Prostate gland (tissue), 2 donors: ENCODE measurements around the gene LRRC4C. TPM values are rescaled to one million over a fixed set of nuclear protein-coding genes. Genes with fewer than 3 reads are reported as not detected.
"Not testable (repeated sequence)": the region's sequence is repeated elsewhere in the genome, so short reads cannot be mapped to it uniquely, and the experiment has no call there.

Source experiments
- DNase-seq: peaks from one replicate; pipeline ENCODE4 v3.0.0-alpha.2; 2019; ENCODE audit warnings: low spot score
- H3K27ac ChIP-seq, 2 donors: fragments of 200-600 bp; sonication (generic); 2 replicates each; pipeline ENCODE4 v1.5.1; 2017 to 2019
- H3K27me3 ChIP-seq: fragments of 200-600 bp; sonication (generic); replicated peaks from 2 replicates; pipeline ENCODE4 v1.5.1; 2019; ENCODE audit not compliant: insufficient read depth
- H3K36me3 ChIP-seq, 2 donors: fragments of 200-600 bp; sonication (generic); 1 replicate in 1 of 2; 2 replicates in 1 of 2; pipeline versions ENCODE4 v1.5.1 to v1.8.1; 2017 to 2019
- H3K4me1 ChIP-seq: fragments of 200-600 bp; sonication (generic); replicated peaks from 2 replicates; pipeline ENCODE4 v1.5.1; 2019
- H3K4me3 ChIP-seq, 2 donors: fragments of 200-600 bp; sonication (generic); 2 replicates each; pipeline ENCODE4 v1.5.1; 2017 to 2019
- H3K9me3 ChIP-seq: fragments of 200-600 bp; sonication (generic); 2 replicates; pipeline ENCODE4 v1.5.1; 2017
- POLR2A ChIP-seq: fragments of 450-650 bp; IDR thresholded peaks from one replicate; pipeline ENCODE4 v1.6.1; 2016; ENCODE audit warnings: antibody characterized with exemption, mild to moderate bottlenecking
- POLR2AphosphoS5 ChIP-seq: sonication (generic); formaldehyde crosslinking; IDR thresholded peaks from one replicate; pipeline ENCODE4 v1.6.1; 2017; ENCODE audit warnings: antibody characterized with exemption
- WGBS: methylation state at CpG from one replicate; pipeline ENCODE4 v1.1.5; 2018; 5-methylcytosine and 5-hydroxymethylcytosine counted together
- intact Hi-C: fragments of 100-400 bp; cut with DNase I; formaldehyde crosslinking; loops from one replicate; pipeline ENCODE4 v1.14.2; 2022
- total RNA-seq, 2 donors: library from RNA; depleted of rRNA; stranded (reverse); fragments of >200 nt; gene quantifications; one replicate each; pipeline ENCODE4 v1.1.0, GENCODE V29; 2016
- TF ChIP-seq, protein P1 (sequence below), 4 experiments: fragments of 200-600 bp in 2 of 4; fragments of 450-650 bp in 2 of 4; sonication (generic) in 2 of 4; IDR thresholded peaks; 1 replicate in 3 of 4; 2 replicates in 1 of 4; pipeline ENCODE4 v1.5.1; 2016 to 2019; ENCODE audit warnings: antibody characterized with exemption in 4 of 4, mild to moderate bottlenecking in 2 of 4, moderate library complexity in 2 of 4

LRRC4C gene
- total RNA-seq, 2 donors from 2014 or later: 0.28 TPM; not detected in 1

DNA sequence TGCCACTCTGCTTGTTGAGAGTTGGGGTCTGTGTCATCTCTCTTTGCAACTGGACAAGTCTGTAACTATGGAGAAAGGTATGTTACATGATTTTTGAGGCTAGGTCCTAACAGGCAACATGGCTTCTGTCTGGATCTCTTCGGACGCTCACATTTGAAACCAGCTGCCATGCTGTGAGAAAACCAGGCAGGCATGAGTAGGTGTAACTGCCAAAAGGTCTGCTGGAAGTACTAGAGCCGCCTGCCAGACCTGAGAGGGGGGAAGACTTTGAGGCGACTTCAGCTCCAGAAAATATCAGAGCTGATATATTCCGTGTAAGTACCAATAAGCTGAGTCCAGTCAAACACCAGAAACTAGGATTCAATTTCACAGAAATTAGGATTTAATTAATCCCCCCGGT is 579.5 kb downstream of the LRRC4C start:
- no peaks in the 10 kb centered on the region for H3K27me3 ChIP-seq
- no peak overlapping the region for H3K4me3 ChIP-seq
- intact Hi-C loops: no loop called here
- no peak for DNase-seq
- H3K36me3 ChIP-seq: no peaks in the 10 kb centered on the region
- 93% methylated on average over 6 of the region's 6 CpGs for WGBS
- H3K4me1 ChIP-seq: no peaks in the 10 kb centered on the region
- no peaks in the 10 kb centered on the region for H3K9me3 ChIP-seq
- no peak for TF ChIP-seq POLR2AphosphoS5
- TF ChIP-seq, protein P1, sequence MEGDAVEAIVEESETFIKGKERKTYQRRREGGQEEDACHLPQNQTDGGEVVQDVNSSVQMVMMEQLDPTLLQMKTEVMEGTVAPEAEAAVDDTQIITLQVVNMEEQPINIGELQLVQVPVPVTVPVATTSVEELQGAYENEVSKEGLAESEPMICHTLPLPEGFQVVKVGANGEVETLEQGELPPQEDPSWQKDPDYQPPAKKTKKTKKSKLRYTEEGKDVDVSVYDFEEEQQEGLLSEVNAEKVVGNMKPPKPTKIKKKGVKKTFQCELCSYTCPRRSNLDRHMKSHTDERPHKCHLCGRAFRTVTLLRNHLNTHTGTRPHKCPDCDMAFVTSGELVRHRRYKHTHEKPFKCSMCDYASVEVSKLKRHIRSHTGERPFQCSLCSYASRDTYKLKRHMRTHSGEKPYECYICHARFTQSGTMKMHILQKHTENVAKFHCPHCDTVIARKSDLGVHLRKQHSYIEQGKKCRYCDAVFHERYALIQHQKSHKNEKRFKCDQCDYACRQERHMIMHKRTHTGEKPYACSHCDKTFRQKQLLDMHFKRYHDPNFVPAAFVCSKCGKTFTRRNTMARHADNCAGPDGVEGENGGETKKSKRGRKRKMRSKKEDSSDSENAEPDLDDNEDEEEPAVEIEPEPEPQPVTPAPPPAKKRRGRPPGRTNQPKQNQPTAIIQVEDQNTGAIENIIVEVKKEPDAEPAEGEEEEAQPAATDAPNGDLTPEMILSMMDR (IDR thresholded peaks at IDR 0.05): no peak
- TF ChIP-seq POLR2A: no peak
- no peak overlapping the region for H3K27ac ChIP-seq

DNA sequence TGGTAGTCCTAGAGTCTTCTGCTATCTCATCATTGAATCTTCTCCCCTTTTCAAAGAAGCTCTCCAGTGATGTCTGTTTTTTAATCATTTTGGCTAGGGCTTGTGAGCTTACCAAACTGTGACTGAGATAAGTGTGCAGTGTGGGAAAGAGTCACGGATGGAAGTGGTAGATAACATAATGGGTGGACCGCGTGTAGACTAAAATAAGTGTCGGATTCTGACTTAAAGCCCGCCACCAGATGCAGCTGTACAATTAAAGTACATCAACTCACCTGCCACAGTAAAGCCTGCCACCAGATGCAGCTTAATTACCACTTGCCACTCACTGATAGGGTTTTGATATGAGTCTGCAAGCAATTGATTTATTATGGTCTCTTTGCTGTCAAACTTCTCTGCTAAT is 581.5 kb downstream of the LRRC4C start:
- 92% methylated on average over 5 of the region's 5 CpGs for WGBS
- Histone ChIP-seq H3K36me3 (no peaks in the 10 kb centered on the region), H3K9me3 (no peaks in the 10 kb centered on the region), H3K4me3 (no peak overlapping the region), H3K4me1 (no peaks in the 10 kb centered on the region), H3K27me3 (no peaks in the 10 kb centered on the region), H3K27ac (no peak overlapping the region)
- TF ChIP-seq POLR2A (no peak), POLR2AphosphoS5 (no peak)
- TF ChIP-seq, protein P1 (IDR thresholded peaks at IDR 0.05): no peak
- intact Hi-C loops: no loop called here
- DNase-seq: no peak

DNA sequence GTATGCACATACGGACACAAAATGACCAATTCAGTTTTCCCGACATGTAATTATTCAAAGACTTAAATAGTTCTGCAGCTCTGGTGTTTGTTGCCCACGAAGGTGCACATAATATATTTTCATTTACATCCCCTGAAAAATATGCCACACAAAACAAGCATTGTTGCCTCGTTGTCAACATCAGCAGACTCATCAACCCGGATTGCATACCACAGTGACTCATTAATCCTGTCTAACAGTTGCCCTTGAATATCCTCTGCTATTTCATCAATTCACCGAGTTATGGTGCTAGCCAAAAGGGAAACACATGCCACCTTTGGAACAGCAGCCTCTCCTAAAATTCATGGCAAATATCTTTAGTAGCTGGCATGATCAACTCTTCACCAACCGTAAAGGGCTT is 582.2 kb downstream of the LRRC4C start:
- intact Hi-C loops: no loop called here
- no peaks in the 10 kb centered on the region for H3K4me1 ChIP-seq
- 84% methylated on average over 7 of the region's 7 CpGs for WGBS

DNA sequence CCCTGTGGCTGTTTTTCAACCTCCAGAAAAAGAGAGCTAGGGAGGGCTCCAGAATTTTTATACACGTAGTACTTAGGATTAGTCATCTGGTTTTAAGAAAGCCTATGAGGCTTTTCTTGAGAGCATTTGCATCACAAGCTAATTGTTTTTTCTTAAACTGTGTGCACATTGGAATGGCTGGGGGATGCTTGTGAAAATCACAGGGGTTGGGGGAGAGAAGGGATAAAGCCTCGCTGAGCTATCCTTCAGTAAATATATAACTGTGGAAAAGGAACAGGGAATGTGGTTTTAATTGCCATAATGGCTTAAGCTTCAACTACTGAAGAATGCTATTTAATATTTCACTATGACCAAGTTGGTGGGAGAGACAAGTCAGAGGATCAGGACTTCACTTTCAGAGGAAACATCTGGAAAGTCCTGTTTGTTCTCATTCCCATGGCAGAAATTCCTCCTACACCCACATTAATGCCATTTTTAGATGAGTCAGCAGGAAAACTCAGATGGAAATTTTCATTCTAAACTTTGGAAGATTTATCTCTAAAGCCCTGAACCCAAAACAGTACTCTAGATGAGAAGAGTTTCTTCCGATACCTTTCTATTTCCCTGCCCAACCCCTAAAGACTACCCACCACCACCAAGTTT is 591.3 kb downstream of the LRRC4C start:
- no peak for DNase-seq
- TF ChIP-seq POLR2AphosphoS5: no peak
- TF ChIP-seq, protein P1 (IDR thresholded peaks at IDR 0.05): no peak
- TF ChIP-seq POLR2A: no peak
- no peak overlapping the region for H3K4me3 ChIP-seq
- no peaks in the 10 kb centered on the region for H3K36me3 ChIP-seq
- H3K27me3 ChIP-seq: no peaks in the 10 kb centered on the region
- no peaks in the 10 kb centered on the region for H3K9me3 ChIP-seq
- intact Hi-C loops: no loop called here
- 58% methylated on average over 3 of the region's 3 CpGs for WGBS
- no peak overlapping the region for H3K27ac ChIP-seq
- no peaks in the 10 kb centered on the region for H3K4me1 ChIP-seq

More for the DNA sequence above, 582.2 kb downstream of the LRRC4C start:
- no peaks in the 10 kb centered on the region for H3K27me3 ChIP-seq
- H3K4me3 ChIP-seq: no peak overlapping the region
- no peaks in the 10 kb centered on the region for H3K9me3 ChIP-seq
- TF ChIP-seq POLR2A (no peak), POLR2AphosphoS5 (no peak)
- TF ChIP-seq, protein P1 (IDR thresholded peaks at IDR 0.05): no peak
- no peak overlapping the region for H3K27ac ChIP-seq
- H3K36me3 ChIP-seq: no peaks in the 10 kb centered on the region
- DNase-seq: no peak

DNA sequence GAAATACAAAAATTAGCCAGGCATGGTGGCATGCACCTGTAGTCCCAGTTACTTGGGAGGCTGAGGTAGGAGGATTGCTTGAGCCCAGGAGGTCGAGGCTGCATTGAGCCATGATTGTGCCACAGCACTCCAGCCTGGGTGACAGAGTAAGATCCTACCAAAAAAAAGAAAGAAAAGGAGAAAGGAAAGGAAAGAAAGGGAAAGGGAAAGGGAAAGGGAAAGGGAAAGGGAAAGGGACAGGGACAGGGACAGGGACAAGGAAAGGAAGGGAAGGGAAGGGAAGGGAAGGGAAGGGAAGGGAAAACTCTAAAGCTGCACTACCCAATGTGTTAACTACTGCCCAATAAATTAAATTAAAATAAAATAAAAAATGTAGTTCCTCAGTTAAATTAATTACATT is 601.7 kb downstream of the LRRC4C start:
- H3K27ac ChIP-seq, H3K36me3 ChIP-seq, H3K9me3 ChIP-seq, DNase-seq, H3K4me1 ChIP-seq, H3K27me3 ChIP-seq, H3K4me3 ChIP-seq, intact Hi-C loops: not testable (repeated sequence)
- 71% methylated on average over 1 of the region's 1 CpG for WGBS
